Epidermal melanocyte (primary cell): Measurements from ENCODE around the gene ZNF385D.

ENCODE experiments used
- DNase-seq: peaks from one replicate; pipeline ENCODE4 v3.0.0; 2011; ENCODE audit warnings: low spot score; ENCODE audit not compliant: insufficient read length

ZNF385D gene, protein sequence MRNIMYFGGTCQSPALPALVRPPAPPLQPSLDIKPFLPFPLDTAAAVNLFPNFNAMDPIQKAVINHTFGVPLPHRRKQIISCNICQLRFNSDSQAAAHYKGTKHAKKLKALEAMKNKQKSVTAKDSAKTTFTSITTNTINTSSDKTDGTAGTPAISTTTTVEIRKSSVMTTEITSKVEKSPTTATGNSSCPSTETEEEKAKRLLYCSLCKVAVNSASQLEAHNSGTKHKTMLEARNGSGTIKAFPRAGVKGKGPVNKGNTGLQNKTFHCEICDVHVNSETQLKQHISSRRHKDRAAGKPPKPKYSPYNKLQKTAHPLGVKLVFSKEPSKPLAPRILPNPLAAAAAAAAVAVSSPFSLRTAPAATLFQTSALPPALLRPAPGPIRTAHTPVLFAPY

DNA sequence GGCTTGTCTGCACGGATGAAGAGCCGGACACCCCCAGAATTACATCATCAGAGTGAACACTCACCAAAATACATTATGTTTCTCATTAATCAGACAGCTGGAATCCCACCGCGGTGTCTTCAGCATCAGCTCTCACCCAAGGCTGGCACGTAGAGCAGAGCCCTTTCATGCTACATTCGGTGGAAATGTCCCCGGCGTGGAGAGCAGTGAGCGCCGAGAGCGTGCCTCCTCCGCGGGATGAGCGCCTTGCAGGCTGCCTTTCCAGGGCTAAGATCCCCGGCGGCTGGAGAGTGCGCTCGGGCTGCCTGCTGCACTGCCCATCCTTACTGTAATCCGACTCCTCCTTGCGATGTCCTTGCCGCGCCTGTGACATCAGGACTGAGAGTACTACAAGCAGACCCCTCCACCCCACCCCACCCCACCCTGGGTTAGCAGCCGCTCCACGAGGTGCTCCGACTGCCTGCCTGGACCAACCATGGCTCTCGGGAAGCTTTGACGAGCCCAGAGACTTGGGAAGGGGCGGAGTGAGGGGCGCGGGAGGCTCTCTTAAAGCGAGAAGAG is at the start of gene ZNF385D:
ZNF385D (minus strand) TSS at position 380 of the 561 bp plus-strand sequence; CDS start at position 86, 294 bp downstream.
- no peak for DNase-seq

DNA sequence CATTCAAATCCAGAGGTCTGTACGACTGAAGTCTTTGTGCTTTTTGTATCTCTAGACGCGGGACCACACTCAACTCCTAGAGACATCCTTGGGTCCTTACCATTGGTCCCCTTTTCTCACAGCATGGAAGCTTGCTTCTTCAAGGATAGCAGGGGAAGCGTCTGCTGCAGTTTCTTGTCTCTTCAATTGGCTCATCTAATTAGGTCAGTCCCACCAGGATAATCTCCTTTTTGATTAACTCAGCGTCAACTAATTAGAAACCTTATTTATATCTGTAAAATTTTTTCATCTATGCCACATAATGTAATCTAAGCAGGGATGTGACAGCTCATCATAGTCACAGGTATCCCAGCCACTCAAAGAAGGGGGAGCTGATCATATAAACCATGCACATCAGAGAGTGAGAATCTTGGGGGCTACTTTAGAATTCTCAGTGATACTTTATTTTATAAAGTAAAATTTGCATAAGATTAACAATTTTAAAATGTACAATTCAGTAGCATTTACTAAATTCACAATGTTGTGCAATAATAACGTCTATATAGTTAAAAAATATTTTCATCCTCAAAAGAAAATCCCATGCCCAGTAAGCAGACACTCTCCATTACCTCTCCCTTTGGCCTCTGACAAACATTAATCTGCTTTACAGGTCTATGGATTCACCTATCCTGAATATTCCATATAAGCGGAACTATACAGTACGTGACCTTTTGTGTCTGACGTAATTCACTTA is 47.5 kb upstream of the ZNF385D start:
- no peak for DNase-seq

DNA sequence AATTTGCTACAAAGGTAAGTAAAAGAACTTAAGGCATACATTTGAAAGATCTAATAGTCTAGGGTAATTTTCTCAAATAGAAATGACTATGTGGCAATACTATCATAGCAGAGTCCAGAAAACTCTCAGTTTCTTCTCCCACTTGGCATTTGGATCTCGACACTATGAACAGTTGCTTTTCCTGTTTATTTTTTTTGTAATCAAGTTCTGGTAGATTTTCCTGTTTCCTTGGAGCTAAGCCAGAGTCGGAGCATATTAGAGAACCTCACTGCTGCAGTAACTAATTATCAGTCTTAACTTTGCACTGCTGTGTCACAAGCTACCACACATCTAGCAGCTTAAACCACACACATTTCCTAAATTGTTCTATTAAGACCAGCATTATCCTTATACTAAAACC is 44.9 kb upstream of the ZNF385D start:
- no peak for DNase-seq

DNA sequence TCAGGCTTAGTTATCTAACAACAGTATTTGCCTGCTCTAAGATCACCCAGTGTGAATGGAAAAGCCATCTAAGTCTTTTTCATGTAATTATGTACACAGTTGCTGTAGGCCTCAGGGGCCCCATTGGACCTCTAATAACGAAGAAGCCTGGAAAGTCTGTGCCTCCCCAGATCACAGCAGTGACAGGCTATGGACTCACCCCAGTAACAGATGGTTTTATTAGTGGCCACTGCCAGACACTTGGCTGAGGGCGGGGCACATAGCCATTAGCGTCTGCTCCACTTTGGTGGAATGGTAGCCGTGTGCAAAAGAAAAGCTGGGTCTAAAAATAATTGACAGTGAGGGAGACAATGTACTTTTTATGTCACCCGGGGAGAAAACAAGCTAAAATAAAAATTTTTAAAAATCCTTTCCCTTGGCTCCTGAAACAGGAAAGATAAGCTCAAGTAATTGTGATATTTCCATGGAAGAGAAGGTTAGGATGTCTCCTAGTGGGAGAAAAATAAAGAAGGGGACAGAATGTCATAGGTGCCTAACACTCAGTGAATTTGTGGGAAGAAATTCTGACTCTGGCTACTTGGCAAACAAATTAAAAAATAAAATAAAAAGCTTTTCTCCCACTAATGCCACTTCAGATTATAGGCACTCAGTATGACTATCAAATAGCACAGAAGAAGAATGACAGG is 44.3 kb upstream of the ZNF385D start:
- no peak for DNase-seq

DNA sequence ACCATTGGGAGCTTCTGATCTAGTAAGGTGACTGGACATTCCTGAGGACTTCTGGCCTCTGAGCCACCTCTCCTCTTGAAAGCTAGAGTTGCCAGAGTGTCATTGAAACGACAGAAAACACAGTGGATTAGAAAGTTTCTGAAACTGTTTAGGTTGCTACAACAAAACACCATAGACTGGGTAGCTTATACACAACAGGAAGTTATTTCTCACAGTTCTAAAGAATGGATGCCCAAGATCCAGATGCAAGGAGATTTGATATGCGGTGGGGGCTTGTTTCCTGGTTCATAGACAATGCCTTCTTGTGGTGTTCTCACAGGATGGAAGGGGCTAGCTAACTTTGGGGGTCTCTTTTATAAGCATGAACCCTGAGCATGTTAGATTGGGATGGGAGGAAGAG is 43.3 kb upstream of the ZNF385D start:
- no peak for DNase-seq

DNA sequence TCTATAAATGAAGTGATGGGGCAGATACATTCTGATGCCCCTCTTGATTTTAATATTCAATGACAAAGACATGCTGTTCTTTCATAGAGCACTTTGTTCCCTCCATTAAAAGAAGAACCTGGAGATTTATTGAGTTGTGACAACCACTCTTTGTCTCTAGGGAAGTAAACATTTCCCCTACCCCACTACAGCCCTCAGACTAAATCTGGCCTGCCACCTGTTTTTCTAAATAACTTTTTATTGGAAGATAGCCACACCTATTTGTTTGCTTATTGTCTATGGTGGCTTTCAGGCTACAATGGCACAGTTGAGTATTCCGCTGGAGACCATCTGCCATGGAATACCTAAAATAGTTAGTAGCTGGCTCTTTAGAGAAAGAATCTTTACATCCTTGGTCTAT is 41.2 kb upstream of the ZNF385D start:
- no peak for DNase-seq

DNA sequence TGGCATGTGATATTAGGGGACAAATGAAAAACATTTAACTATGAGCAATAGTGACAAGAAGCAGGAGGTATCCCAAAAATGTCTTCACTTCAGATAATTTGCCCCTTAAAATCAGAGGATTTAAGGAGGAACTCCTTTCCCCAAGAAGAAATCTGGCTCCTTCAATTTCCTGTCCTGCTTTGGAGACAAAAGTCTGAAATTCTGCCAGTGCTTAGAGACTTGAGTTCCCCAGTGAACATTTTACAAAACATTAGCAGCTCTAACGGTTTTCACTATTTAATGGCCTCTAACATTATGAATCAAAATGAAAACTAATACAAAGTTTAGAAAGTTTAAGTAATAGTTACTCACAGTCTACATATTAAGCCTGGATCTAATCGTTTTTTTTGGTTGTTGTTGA is 40.3 kb upstream of the ZNF385D start:
- DNase-seq = no peak

DNA sequence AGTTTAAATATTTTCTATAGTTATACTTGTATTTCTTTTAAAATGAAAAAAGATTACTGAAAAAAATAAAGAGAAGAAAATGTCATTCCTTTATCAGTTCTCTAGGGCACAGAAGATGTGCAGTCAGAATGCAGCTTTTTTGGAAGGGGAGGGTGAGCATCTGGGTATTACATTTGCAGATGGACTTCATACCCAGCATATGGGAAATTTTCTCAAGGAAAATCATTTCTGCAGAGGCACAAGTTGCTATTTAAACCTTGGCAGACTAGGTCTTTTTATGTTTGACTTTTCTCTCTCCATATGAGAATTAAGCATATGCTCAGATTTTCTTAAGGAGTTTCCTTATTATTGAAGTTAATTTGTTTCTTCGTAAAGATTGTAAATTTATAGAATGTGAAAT is 39.5 kb upstream of the ZNF385D start:
- no peak for DNase-seq

DNA sequence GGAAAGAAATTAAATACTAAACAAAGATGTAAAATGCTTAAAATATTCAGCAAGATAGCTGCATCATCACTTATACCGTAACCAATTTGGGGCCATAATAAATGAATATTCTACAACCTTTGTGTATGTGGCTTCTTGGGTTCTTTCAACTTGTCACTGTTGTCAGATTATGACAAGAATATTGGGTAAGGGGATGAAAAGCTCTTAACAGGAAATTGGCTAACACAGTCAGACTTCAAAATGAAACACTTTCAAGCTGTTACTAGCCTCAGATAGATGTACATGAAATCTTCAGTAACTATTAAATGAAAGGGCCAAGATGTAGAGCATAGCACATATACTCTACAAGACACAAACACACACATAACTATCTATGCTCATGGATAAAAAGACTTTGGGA is 38.7 kb upstream of the ZNF385D start:
- DNase-seq = no peak

DNA sequence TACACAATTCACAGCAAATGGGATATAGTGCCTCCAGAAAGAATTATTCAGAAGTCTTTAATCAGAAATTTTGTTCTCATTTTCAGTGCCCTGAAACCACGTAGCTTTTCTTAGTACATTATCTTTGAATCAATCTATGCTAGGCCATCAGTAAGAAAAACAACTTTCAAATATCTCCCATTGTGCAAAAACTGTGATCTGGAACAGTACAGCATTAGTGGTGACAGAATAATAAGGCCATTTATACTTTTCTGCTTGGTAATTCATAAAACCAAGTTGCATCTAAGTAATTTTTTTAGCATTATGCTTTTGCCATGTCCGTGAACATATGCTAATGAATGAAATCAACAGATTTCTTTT is 35.4 kb upstream of the ZNF385D start:
- no peak for DNase-seq

DNA sequence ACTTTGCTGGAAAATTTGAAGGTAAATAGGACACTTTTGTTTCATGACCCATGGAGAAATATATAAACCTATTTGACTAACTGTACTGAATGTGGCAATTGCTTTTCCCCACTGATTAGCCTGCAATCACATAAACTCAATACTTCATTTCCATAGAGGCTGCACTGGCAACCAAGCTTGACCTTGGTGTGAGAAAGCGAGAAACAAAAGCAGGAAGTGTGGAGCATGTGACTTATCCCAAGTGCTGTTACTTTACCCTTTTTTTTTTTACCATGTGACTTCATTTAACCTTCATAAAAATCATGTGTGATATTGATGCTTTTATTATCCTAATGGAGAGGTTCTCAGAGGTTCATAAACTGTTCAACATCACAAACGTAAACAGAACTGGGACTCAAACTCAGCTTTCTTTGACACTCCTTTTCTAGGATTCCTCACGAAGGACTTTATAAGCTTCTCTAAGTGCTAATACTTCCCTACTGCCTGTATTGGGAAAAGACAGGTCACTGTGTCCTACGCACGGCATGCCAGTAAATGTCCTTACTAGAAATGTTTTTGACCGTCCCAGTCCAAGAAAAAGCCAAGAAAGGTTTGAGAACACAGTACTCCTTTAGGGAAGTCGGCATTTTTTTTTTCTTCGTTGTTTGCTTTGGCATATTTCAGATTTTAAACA is 34.9 kb upstream of the ZNF385D start:
- DNase-seq = no peak

DNA sequence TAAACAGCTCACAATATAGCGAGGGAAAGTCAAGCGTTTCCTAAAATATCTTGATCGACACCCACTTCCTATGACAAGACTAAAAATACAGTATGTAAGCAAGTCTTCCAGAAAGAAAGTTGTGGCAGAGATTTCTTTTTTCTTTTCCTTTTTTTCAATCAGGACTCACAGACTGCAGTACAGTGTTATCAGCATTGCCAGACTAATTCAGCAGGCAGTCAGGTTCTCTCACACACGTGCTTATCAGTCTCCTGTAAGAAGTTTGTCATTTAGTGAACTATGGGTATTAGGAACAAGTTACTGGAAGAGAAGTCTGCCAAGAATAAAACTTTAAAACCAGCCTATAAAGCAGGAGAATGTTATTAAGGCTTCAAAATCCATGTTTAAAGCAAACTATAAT is 32.8 kb upstream of the ZNF385D start:
- no peak for DNase-seq

DNA sequence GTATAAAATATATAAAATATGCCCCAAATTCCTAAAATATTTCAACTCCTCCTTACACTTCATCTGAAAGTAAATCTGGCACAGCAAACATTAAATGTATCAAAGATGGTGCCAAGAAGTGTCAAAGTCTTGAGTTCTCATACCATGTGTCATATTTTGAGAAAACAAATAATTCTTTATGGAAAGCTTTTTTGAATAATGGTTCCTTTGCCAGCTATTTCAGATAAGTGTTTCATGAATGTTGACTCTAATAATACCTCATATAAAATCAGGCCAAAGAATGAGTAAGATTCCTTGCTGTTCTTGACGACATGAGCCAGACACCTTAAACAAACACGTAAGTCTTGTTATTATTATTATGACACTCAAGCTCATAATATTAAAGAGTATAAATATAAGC is 30.3 kb upstream of the ZNF385D start:
- DNase-seq = no peak

DNA sequence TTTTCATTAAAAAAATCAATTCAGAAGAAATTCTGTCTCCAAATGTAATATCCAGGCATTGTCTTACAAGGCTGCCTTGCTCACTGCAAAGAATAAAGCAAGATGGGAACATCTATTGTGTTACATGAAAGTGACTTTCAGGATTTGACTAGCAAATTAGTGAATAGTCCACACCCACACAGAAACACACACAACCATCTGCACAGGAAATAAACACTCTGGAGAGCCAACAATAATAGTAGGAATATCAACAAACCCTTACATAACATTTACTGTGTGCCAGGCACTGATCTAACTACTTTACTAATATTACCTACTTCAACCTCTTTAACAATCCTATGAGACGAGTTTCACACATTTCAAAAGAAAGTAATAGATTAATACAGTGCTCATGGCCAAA is 28.9 kb upstream of the ZNF385D start:
- no peak for DNase-seq

DNA sequence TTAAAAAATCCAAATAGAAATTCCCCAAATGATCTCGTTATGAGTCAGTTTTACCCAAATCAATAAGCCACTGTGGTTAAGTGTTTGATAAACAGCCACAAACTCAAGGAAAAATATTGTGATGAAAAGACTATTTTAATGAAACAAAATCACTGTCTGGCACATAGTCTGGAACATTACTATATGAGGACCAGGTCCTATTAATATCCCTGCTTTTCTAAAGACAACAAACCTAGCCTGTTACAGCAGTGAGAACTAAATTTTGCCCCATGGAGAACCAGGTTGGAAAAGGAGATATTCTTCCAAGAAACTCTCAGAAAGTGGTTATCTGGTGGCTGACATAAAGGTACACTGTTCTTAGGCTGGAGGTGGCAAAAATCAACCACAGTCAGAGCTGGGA is 27.7 kb upstream of the ZNF385D start:
- DNase-seq = no peak

DNA sequence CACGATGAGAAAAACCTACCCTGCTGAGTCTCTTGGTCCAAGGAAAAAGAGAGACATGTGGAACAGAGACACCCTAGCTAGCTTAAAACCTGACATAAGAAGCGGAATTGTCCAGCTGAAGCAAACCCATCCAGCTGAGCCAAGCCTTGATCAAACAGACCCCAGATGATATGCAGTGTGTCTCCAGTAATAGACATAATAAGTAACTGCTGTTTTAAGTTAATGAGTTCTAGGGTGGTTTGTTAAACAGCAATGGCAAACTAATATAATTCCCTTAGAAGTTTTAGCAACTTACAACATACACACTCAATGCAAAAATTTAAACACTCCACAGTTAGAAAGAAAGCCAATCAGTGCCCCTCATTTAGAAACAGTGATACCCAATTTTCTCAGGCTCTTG is 26.8 kb upstream of the ZNF385D start:
- DNase-seq = no peak

DNA sequence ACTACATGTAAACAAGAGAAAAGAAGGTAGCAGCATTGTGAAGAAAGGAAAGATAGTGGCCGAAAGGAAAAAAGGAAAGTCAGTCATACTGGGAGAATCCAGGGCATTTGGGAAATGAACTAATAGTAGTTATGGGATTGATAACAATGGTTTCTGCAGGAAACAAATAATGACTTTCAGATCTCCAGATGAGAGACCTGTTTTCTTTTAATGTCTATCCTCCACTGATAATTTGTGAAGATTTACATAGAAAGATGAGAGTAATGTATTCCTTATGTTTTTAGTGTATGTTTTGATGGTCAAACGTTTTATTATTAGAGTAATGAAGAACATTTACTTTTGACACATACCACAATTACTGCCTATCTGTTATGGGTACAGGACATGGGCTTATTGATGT is 15.0 kb upstream of the ZNF385D start:
- DNase-seq = no peak

DNA sequence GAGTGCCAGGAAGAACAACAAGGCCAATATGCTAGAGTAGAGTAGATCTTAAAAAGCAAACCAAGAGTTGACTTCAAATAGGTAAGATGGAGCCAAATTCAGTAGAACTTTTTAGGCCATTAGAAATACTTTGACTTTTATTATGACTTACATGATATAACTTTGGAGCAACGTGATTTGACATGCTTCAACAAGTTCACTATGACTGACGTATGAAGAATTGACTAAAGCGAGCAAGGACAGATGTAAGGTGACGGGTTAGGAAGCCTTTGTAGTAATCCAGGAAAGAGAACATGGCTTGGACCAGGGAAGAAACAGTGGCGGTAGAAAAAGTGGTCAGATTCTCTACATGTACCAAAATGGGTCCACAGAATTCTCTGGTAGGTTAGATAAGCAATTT is 4.9 kb upstream of the ZNF385D start:
- DNase-seq = no peak

DNA sequence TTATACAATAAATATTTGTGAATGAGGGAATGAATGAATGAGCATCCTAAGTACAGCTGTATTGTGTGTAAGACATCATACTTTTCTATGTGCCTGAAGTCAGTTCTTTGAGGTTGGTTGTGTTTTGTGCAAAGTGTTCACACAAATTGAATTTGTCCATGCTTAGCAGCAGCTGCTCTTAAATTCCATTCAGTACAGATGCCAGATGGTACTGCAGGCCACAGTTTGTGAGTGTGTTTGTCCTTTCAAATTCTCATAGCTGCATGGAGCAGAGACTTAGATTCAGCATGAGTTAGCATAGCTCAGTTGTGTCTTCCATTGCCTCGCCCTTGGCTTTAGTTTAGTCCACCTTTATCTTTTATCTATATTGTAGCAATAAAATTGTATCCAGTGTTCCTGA is 3.8 kb upstream of the ZNF385D start:
- no peak for DNase-seq

DNA sequence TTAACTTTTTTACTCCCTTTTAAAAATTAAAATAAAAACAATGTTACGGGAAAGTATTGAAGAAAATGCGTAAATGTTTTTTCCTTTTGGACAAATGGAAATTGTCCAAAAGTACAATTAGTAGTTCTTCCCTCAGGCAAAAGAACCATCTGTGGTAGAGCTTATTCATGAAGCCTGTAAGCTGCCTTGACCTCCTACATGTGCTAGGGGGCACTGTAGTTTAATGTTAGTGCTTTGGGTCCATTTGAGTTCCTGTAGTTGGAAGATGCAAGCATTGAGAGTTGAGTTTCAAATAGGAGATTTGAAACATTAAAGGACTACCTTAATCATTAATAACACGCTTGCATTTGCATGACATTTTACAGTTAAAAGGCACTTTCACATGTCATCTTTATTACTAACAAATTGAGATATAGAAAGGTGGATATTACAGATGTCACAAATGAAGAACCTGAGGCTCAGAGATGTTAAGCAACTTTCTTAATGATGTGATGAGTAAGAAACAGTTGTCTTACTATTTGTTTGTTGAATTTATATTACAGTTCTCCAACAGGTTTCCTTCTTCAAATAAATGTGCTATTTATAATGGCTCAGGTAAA is 1.8 kb upstream of the ZNF385D start:
- peak; percentile 35 for DNase-seq

DNA sequence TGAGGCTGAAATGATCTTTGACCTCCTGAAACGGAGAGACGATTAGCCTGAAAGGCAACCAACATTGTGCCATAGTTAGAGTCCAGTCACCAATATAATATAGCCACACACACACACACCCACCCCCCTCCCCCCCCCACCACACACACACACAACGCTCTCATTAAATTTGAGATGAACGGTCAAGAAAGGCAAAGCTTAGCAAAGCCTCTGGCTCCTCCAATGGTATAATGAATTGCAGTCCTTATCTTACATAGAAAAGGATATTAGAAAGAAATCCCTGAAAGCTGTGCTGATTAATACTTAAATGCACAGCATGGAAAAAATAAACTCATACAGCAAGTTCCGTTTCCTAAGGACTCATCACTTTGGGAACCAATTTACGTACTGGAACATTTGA is 876 bp upstream of the ZNF385D start:
- no peak for DNase-seq
